DMS79 treated with DMSO at 0.1 percent for 48 hours (cell line): ENCODE measurements around the gene SLC9A5.
A peak's percentile ranks its signal among the peaks of the same experiment; 100 is the strongest.

Source experiments
- DNase-seq: peaks from one replicate; lab custom pipeline; 2025; lab: John Stamatoyannopoulos, UW

Gene SLC9A5, protein sequence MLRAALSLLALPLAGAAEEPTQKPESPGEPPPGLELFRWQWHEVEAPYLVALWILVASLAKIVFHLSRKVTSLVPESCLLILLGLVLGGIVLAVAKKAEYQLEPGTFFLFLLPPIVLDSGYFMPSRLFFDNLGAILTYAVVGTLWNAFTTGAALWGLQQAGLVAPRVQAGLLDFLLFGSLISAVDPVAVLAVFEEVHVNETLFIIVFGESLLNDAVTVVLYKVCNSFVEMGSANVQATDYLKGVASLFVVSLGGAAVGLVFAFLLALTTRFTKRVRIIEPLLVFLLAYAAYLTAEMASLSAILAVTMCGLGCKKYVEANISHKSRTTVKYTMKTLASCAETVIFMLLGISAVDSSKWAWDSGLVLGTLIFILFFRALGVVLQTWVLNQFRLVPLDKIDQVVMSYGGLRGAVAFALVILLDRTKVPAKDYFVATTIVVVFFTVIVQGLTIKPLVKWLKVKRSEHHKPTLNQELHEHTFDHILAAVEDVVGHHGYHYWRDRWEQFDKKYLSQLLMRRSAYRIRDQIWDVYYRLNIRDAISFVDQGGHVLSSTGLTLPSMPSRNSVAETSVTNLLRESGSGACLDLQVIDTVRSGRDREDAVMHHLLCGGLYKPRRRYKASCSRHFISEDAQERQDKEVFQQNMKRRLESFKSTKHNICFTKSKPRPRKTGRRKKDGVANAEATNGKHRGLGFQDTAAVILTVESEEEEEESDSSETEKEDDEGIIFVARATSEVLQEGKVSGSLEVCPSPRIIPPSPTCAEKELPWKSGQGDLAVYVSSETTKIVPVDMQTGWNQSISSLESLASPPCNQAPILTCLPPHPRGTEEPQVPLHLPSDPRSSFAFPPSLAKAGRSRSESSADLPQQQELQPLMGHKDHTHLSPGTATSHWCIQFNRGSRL

DNA sequence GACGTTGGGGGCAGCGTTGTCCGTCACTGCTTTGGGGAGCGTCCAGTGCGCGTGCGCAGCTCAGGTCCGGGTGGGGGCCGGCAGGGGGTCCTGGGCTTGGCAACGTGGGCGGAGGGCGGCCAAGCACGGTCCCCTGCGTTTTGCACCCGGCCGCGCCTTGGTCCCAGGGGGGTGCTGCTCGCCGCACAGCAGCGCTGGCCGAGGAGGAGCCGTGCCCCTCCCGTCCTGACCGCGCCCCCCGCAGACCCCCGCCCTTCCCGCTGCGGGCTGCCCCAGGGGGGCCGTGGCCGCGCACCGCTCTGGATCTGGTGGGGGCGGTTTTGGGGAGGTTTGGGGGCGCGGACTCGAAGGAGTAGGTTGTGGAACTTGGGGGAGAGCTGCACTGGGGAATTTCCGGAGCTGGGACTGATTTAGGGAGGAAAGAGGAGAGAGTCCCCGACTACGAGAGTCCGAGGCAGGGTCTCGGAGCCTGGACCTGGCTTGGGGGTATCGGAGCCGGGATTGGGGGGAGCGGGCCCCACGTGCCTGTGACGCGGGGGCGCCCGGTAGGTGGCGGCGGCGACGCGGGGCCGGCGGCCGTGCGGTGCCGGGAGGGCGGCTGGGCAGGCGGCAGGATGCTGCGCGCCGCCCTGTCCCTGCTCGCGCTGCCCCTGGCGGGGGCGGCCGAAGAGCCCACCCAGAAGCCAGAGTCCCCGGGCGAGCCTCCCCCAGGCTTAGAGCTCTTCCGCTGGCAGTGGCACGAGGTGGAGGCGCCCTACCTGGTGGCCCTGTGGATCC lies at the start of gene SLC9A5:
TSS of gene SLC9A5 (plus strand) at position 579 of the 777 bp plus-strand sequence. CDS start at position 615, 36 bp downstream.
- no peak for DNase-seq

GRCh38 chr16:67199011-67199807 lies 49.6 kb upstream of the SLC9A5 start, which contains the start of gene ELMO3:
Gene ELMO3, plus strand, starts transcription at chr16:67199131. Its CDS starts 196 bp downstream, at chr16:67199327.
- peak; percentile 23 for DNase-seq

DNA sequence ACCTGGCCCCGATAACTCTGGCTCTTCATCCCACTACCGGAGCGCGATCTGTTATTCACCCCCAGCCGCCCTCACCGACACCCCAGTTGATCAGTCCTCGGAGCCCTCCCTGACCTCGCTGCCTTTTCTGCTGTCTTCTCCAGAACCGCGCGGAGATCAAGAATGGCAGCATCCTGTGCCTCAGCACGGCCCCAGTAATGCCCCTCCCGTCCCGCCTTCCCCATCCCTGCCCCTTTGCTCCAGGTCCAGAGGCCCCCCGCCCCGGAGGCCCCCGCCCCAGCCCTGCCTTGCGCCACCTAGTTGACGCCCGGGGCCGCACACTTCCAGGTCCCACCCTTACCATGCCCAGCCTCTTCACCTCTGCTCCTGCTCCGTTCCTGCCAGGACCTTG lies 49.0 kb upstream of the SLC9A5 start:
- no peak for DNase-seq

DNA sequence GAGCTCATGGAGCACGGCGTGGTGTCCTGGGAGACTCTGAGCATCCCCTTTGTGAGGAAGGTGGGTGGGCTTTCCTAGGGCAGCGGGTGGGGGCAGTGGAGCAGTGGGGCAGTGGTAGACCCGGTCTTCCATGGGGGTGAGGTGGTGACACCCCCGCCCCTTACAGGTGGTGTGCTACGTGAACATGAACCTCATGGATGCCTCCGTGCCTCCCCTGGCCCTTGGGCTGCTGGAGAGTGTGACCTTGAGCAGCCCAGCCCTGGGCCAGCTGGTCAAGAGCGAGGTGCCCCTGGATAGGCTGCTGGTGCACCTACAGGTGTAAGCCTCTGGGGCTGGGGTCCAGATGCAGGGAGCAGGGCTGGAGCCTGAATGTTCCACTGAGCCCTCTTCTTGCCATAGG lies 48.3 kb upstream of the SLC9A5 start:
- no peak for DNase-seq

- DNase-seq: no peak
Measured at GRCh38 chr16:67201411-67202345, 47.1 kb upstream of the SLC9A5 start.

DNA sequence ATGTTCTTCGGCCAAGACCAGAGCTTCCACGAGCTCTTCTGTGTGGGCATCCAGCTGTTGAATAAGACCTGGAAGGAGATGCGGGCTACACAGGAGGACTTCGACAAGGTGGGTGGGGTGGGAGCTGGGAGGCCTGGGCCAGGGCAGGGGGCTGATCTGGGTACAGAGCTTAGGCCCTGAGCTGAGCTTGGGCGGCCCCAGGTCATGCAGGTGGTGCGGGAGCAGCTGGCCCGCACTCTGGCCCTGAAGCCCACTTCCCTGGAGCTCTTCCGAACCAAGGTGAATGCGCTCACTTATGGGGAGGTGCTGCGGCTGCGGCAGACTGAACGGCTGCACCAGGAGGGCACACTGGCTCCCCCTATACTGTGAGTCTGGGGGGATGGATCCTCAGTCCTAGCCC lies 46.4 kb upstream of the SLC9A5 start:
- no peak for DNase-seq

DNA sequence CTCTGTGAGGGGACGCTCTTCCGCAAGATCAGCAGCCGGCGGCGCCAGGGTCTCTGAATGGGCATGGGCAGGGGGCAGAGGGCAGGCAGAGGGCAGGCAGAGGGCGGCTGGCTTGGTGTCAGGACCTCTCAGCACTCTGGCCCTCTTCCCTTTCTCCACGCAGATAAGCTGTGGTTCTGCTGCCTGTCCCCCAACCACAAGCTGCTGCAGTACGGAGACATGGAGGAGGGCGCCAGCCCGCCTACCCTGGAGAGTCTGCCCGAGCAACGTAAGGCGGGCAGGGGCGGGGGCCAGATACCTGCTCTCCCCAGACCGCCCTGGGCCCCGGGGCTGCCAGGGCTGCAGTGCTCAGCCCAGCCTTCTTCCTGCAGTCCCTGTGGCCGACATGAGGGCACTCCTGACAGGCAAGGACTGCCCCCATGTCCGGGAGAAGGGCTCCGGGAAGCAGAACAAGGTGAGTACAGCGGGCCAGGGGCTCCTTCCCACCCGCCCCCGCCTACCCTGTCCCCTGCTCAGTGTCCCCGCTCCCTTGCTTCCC lies 45.8 kb upstream of the SLC9A5 start:
- DNase-seq: no peak

DNA sequence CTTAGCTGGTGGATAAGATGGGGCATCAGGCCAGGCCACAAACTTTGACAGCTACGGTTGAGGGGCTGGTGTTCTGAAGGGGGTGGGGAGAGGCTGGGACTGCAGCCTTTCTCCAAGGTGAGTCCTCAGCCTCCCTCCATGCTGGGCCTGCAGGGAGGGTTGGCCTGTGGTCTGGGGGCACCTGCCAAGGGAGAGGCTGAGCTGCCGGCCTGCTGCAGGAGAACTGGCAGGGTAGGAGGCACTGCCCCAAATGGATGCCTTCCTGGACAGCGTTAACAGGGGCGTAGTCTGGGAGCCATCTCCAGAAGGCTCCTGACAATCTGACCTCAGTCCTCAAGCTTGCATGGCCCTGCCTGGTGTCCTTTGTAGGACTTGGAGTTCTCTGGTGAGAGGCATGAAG lies 44.7 kb upstream of the SLC9A5 start:
- DNase-seq: no peak

GRCh38 chr16:67206129-67206837 lies 42.5 kb upstream of the SLC9A5 start:
- no peak for DNase-seq

DNA sequence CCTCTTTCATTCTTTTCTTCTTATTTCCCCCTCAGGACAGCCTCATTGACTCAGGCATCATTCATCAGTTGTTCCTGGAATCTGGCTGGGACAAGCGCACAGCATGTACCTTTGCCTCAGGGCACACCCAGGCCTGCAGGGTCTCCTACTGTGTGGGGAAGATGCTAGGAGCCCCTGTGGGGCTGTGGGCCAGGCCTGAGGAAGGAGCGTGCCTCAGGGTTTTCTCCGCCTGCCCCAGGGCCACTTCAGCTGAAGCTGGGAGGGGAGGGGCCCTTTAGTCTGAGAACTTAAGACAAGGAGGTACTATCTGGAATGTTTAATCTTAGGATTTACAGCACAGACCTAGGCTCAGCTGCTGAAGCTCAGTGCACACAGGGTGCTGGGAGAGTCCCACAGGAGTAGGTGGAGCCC lies 41.9 kb upstream of the SLC9A5 start:
- no peak for DNase-seq

GRCh38 chr16:67207249-67208091 lies 41.3 kb upstream of the SLC9A5 start:
- DNase-seq: no peak

- DNase-seq: no peak
Measured at GRCh38 chr16:67208154-67208896, 40.5 kb upstream of the SLC9A5 start.

DNA sequence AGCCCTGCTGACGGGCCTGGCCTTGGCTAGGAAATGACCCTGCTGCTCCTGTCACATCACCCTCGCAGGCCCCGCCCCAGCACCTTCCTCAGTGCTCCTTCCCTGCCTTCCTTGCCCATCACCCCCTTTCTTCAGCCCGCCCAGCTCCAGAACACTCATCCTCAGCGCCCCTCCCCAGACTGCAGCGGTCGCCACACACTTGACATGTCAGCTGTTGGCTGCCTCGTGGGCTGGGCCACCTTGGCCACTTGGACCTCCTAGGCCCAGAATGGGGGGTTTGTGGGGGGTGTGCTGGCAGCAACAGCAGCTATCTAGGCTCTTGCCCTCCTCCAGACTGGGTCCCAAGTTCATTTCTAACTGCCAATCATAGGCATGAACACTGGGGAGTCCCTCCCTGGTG lies 39.2 kb upstream of the SLC9A5 start:
- DNase-seq: no peak

GRCh38 chr16:67210069-67210937 lies 38.5 kb upstream of the SLC9A5 start:
- DNase-seq: peak; percentile 1

DNA sequence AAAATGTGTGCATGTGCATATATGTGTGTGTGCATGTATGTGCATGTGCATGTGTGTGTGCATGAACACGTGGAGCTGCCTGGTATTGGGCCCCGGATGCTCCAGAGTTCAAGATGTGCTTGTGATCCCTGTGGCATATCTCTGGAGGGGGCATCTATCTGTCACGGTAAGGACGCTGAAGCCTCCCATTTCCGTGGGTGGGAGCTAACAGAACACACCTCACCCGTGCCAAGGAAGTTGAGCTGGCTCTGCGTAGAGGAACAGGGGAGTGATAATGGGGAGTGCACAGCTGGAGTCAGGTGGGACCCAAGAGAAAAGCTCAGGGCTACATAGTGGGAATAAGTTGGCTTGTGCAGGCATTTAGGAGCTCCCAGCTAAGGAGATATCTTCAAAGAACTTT lies 37.1 kb upstream of the SLC9A5 start:
- DNase-seq: no peak

GRCh38 chr16:67212766-67213165 lies 36.0 kb upstream of the SLC9A5 start:
- no peak for DNase-seq
